Stimulated activated naive CD8-positive, alpha-beta T cell treated with anti-CD3 and anti-CD28 coated beads, Interleukin-15, Interleukin-2, amounts not matched to agents 100 ng/mL and 50 ng/mL, for 24 hours (primary cell): ENCODE measurements around the gene NUBP2.

Source experiments
- H3K27ac Mint-ChIP-seq: one replicate; pipeline ENCODE4 v1.8.0; 2021; ENCODE audit warnings: mild to moderate bottlenecking, mixed read lengths
- H3K27me3 Mint-ChIP-seq: one replicate; pipeline ENCODE4 v1.8.0; 2021; ENCODE audit warnings: mixed read lengths
- H3K36me3 Mint-ChIP-seq: one replicate; pipeline ENCODE4 v1.8.0; 2021; ENCODE audit warnings: low read depth, mixed read lengths
- H3K4me1 Mint-ChIP-seq: one replicate; pipeline ENCODE4 v1.8.0; 2021; ENCODE audit warnings: low read depth, mixed read lengths
- H3K4me3 Mint-ChIP-seq: one replicate; pipeline ENCODE4 v1.8.0; 2021; ENCODE audit warnings: mild to moderate bottlenecking, mixed read lengths
- H3K9me3 Mint-ChIP-seq: one replicate; pipeline ENCODE4 v1.8.0; 2021; ENCODE audit warnings: mixed read lengths

Gene NUBP2

GRCh38 chr16:1828645-1829410 lies 46.1 kb downstream of the NUBP2 start:
- Mint-ChIP-seq H3K9me3 (no peaks in the 10 kb centered on the region), H3K4me3 (peak overlapping the region; percentile 88), H3K27me3 (no peaks in the 10 kb centered on the region), H3K36me3 (peaks cover 4% of the 10 kb centered on the region), H3K27ac (no peak overlapping the region), H3K4me1 (peaks cover 46% of the 10 kb centered on the region)

GRCh38 chr16:1830213-1830612 lies 47.5 kb downstream of the NUBP2 start:
- Mint-ChIP-seq H3K27ac (no peak overlapping the region), H3K4me1 (peaks cover 34% of the 10 kb centered on the region), H3K9me3 (no peaks in the 10 kb centered on the region)

GRCh38 chr16:1831186-1832075 lies 48.7 kb downstream of the NUBP2 start:
- Mint-ChIP-seq H3K9me3 (no peaks in the 10 kb centered on the region), H3K27ac (no peak overlapping the region), H3K4me1 (peaks cover 27% of the 10 kb centered on the region), H3K4me3 (no peak overlapping the region), H3K36me3 (peaks cover 4% of the 10 kb centered on the region), H3K27me3 (no peaks in the 10 kb centered on the region)

More at GRCh38 chr16:1830213-1830612, 47.5 kb downstream of the NUBP2 start:
- H3K4me3 Mint-ChIP-seq = no peak overlapping the region
- peaks cover 4% of the 10 kb centered on the region for H3K36me3 Mint-ChIP-seq
- H3K27me3 Mint-ChIP-seq = no peaks in the 10 kb centered on the region

- H3K4me3 Mint-ChIP-seq = no peak overlapping the region
- H3K27me3 Mint-ChIP-seq = no peaks in the 10 kb centered on the region
- no peaks in the 10 kb centered on the region for H3K9me3 Mint-ChIP-seq
- no peak overlapping the region for H3K27ac Mint-ChIP-seq
- peaks cover 4% of the 10 kb centered on the region for H3K36me3 Mint-ChIP-seq
- H3K4me1 Mint-ChIP-seq = peaks cover 21% of the 10 kb centered on the region
Measured at GRCh38 chr16:1832838-1833454, 50.2 kb downstream of the NUBP2 start.

- no peak overlapping the region for H3K27ac Mint-ChIP-seq
- H3K36me3 Mint-ChIP-seq = peaks cover 4% of the 10 kb centered on the region
- no peak overlapping the region for H3K4me3 Mint-ChIP-seq
- no peaks in the 10 kb centered on the region for H3K27me3 Mint-ChIP-seq
- H3K4me1 Mint-ChIP-seq = peaks cover 10% of the 10 kb centered on the region
- no peaks in the 10 kb centered on the region for H3K9me3 Mint-ChIP-seq
Measured at GRCh38 chr16:1834096-1834495, 51.3 kb downstream of the NUBP2 start.
